GM12864 (cell line): ENCODE results near the gene FAM237A.

Experiments
- DNase-seq: peaks from one replicate; pipeline ENCODE4 v3.0.0-alpha.2; 2011; ENCODE audit warnings: low read depth
- H3K4me3 ChIP-seq: 2 replicates; pipeline ENCODE4 v1.5.1; 2011; ENCODE audit warnings: mild to moderate bottlenecking, low read depth, low read length, control low read depth
- CTCF ChIP-seq: IDR thresholded peaks from 2 replicates; pipeline ENCODE4 v1.5.1; 2011; ENCODE audit warnings: low read depth, mild to moderate bottlenecking, moderate library complexity, low read length, control low read depth, inconsistent platforms; ENCODE audit errors: missing control alignments

FAM237A gene

GRCh38 chr2:206688453-206688852 lies 46.2 kb downstream of the FAM237A start:
- DNase-seq: no peak
- no peak for TF ChIP-seq CTCF
- H3K4me3 ChIP-seq: no peak overlapping the region

- TF ChIP-seq CTCF: no peak
- no peak overlapping the region for H3K4me3 ChIP-seq
- DNase-seq: no peak
Observed at GRCh38 chr2:206688990-206689389, 46.7 kb downstream of the FAM237A start.

GRCh38 chr2:206692971-206693370 lies 50.7 kb downstream of the FAM237A start:
- no peak for DNase-seq
- no peak for TF ChIP-seq CTCF
- no peak overlapping the region for H3K4me3 ChIP-seq

- peak; percentile 50 for DNase-seq
Observed at GRCh38 chr2:206693399-206694137, 51.3 kb downstream of the FAM237A start.

GRCh38 chr2:206696910-206697309 lies 54.6 kb downstream of the FAM237A start:
- TF ChIP-seq CTCF: no peak
- DNase-seq: no peak

More at GRCh38 chr2:206693399-206694137, 51.3 kb downstream of the FAM237A start:
- peak; percentile 58 for TF ChIP-seq CTCF
- H3K4me3 ChIP-seq: no peak overlapping the region

GRCh38 chr2:206698811-206699210 lies 56.5 kb downstream of the FAM237A start:
- no peak for TF ChIP-seq CTCF
- DNase-seq: no peak
- no peak overlapping the region for H3K4me3 ChIP-seq

More at GRCh38 chr2:206696910-206697309, 54.6 kb downstream of the FAM237A start:
- no peak overlapping the region for H3K4me3 ChIP-seq
